Glomerular visceral epithelial cell (primary cell): ENCODE results near the gene DPH7.
"Not testable (repeated sequence)": the region's sequence is repeated elsewhere in the genome, so short reads cannot be mapped to it uniquely, and the experiment has no call there.

Source experiments
- DNase-seq: peaks from one replicate; pipeline ENCODE4 v3.0.0-alpha.2; 2016; ENCODE audit errors: extremely low spot score

DPH7 gene

DNA sequence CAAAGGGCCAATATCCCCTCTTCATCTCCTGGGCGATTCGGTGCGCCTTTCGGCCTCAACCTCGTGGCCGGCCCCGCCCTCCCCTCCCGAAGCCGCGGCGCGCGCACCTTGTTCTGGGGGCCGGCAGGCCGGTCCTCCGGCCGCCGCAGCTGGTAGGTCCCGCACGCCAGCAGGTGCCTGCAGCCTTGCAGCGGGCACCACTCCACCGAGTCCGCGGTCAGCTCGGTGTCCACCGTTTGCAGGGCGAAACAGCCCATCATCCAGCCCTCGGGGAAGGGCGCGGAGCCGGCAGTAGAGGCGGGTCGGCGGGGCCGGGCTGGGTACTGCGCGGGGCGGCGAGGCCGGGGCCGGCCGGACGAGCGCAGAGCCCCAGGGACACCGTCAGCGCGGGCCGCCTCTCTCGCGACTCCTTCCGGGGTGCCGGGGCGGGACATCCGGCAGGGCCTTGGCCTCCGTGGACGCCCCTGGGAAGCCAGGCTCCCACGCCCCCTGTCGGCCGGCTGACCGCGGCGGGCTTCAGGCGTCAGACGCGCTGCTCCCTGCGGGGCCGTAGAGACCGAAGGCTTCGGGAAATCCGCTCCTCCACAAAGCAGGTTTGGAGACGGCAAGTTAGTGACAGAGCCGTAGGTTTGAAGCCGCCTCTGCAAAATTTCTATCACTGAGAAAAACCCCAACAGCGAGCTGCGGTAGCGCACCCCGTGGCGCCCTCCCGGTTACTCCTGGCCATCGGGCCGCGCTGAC lies at the start of gene DPH7:
DPH7 (minus strand) TSS at position 408 of the 741 bp plus-strand sequence; CDS start at position 260, 148 bp downstream.
- DNase-seq: peak; percentile 92

GRCh38 chr9:137627406-137627805 lies 48.7 kb upstream of the DPH7 start:
- DNase-seq: not testable (repeated sequence)

GRCh38 chr9:137626464-137626863 lies 47.7 kb upstream of the DPH7 start:
- DNase-seq: no peak

GRCh38 chr9:137622211-137622610 lies 43.5 kb upstream of the DPH7 start:
- DNase-seq: not testable (repeated sequence)

DNA sequence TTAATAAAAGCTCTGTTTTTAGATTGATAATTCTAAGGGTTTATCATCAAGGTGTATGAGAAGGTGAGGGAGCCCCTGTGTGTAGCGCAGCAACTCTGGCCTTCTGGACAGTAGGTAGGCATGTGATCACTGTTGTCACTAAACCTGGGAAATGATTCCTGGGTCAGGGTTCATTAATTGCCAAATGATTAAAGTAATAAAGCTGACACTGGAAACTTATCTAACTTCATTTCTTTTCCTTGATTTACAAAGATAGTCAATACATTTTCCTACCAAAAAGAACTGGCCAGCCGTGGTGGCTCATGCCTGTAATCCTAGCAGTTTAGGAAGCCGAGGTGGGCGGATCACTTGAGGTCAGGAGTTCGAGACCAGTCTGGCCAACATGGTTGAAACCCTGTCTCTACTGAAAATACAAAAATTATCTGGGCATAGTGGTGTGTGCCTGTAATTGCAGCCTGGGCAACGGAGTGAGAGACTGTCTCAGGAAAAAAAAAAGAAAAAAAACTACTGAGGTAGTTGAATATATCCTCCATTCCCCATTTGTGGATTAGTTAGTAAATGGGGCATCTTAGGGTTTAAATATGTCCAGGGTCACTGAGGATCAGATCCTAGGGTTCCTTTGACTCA lies 42.5 kb upstream of the DPH7 start:
- peak; percentile 26 for DNase-seq

DNA sequence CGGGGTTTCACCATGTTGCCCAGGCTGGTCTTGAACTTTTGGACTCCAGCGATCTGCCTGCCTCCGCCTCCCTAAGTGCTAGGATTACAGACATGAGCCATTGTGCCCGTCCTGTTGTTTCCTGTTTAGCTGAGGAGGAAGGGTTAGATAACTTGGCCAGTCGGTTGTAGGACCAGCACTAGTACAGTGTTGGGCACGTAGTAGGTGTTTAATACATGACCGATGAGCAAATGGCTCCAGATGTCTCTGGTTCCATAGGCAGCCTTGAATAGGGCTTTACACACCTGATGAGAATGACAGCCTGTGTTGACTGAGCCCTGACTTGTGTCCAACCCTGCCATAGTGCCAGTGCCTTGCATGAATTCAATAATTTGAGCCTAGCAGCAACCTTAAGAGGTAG lies 41.9 kb upstream of the DPH7 start:
- DNase-seq: no peak

- no peak for DNase-seq
These were observed 41.3 kb upstream of the DPH7 start for GRCh38 chr9:137620048-137620405.

GRCh38 chr9:137619240-137620047 lies 40.7 kb upstream of the DPH7 start:
- DNase-seq: peak; percentile 49

GRCh38 chr9:137618105-137619067 lies 39.7 kb upstream of the DPH7 start, which contains the start of gene EHMT1:
EHMT1 (plus strand) TSS chr9:137619005; CDS start chr9:137619029, 24 bp downstream.
- peak; percentile 93 for DNase-seq

GRCh38 chr9:137615387-137615871 lies 36.7 kb upstream of the DPH7 start:
- DNase-seq: no peak

GRCh38 chr9:137614631-137615386 lies 36.1 kb upstream of the DPH7 start:
- no peak for DNase-seq

- no peak for DNase-seq
These were observed 35.2 kb upstream of the DPH7 start for GRCh38 chr9:137613738-137614523.

GRCh38 chr9:137613259-137613658 lies 34.5 kb upstream of the DPH7 start:
- DNase-seq: no peak

DNA sequence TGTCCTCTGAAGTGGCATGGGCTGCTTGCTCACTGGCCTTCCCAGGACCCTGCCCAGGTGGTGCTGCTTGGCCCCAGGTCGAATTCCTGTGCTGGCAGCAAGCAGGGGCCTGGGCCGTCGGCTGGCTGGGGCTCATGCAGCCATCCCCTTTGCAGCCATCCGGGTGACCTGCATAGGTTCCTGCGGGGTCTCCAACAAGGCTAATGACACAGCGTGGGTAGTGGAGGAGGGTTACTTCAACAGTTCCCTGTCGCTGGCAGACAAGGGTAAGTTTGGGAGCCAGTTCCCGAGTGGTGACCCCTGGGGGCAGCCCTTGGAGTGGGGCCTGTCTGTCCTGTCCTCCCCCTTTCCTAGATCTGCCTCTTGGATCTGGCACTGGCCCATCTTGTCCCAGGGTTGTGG lies 34.0 kb upstream of the DPH7 start:
- no peak for DNase-seq

DNA sequence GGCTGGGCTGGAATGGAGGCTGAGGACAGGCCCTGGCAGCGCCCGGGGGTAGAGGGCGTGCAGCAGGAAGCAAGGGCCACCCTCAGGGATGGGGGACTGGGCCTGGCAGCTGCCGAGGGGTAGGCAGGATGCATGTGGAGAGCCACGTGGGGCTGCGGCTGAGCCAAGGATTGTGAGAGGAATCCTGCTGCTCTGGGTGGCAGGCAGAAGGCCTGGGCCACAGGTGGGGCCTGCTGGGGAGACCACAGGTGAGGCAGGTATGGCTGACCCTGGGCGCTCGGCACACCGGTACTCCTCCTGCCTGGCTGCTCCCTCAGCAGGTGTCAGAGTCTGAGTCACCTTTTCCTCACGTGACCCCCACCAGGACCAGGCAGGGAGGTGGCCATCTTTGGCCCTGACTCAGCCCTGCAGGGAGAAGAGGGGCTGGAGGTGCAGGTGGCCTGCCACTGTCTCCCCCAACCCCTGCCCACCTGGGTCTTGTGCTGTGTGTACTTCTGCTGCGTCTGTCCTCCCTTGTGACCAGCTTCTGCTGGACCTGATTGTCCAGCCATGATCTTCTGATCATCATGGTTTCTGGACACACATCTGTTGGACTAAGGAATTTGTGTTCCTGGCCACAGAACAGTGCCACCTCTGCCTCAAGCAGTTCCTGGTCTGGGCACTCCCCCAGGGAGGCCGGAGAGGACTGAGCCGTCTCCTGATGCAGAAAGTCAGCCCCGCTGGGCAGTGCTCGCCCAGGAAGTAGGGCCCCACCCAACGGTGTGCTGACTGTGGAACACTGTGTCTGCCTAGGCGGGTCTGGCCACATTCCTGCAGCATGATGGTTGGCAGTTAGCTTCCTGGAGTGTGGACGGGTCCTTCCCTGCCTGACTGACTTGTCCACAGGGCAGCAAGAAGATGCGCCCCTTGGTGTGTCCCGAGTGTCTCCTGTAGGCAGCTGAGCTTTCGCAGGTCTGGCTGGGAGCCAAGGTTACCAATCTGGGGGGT lies 33.2 kb upstream of the DPH7 start:
- DNase-seq: peak; percentile 96

DNA sequence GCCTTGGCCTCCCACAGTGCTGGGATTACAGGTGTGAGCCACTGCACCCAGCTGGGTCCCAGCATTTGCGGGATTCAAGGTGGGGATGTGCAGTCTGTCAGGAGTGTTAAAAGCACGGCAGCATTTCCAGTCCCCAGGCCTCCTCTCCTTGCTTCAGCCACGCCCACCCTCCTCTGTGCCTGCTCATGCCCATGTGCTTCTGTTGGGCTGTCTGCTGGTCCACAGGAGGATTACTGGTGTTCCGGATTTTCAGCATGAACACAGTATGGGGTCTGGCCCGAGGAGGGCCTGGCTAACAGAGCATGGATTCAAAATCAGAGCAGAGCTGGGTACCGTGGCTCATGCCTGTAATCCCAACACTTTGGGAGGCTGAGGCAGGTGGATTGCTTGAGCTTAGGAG lies 32.2 kb upstream of the DPH7 start:
- DNase-seq: no peak

DNA sequence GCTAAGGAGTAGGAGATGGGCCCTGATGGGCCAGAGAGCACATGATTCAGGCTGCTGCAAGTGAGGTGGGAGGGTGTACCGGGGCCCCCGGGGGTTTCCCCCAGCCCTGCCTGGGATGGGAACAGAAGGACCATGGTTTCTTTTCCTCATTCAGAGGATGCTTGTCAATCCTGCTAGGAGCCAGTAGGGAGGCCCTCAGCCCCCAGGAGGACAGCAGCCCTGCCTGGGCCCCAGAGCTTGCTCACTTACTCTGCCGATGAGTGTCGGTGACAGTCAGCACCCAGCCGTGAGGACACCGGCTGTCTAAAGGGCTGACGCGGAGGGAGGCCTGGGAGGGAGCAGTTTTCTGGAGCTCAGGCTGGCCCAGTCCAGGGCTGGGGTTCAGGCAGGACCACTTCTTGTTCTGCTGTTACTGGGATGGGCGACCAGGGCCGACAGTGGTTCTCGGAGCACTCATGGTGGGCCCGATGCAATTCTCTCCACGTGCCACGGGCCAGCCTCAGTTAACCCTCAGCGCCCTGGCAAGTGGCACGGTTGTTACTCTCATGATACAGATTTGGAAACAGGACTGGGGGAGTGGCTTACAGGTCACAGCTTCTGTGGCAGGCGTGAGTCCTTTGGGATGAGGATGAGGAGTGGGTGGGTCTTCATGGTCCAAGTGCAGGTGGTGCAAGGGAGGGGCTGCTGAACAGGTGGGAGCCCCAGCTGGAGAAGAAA lies 28.6 kb upstream of the DPH7 start:
- DNase-seq: peak; percentile 18

DNA sequence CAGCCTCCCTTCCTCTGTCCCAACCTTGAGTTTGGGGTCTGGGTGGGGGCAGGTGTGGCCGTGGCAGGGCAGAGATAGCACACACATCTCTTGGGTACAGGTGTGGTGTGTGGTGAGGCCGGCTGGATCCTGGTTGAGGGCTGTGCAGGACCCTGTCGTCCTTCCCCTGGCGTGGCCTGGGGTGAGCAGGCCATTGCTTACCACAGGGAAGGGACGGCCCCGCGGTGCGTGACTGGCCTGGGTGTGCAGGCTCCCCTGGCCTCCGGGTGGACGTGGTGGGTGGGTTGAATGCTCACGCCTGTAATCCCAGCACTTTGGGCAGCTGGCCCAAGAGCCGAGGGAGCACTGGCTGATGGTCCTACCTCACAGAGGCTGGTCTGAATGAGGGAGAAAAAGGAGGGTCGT lies 28.0 kb upstream of the DPH7 start:
- peak; percentile 16 for DNase-seq
